GM12872 (cell line): Measurements from ENCODE around the gene ETV6.

Source experiments
- TF ChIP-seq, protein P1 (sequence below): IDR thresholded peaks from 3 replicates; pipeline ENCODE4 v1.5.1; 2011; ENCODE audit warnings: low read depth, mild to moderate bottlenecking, low read length, moderate library complexity; ENCODE audit not compliant: insufficient read depth

The ETV6 gene

DNA sequence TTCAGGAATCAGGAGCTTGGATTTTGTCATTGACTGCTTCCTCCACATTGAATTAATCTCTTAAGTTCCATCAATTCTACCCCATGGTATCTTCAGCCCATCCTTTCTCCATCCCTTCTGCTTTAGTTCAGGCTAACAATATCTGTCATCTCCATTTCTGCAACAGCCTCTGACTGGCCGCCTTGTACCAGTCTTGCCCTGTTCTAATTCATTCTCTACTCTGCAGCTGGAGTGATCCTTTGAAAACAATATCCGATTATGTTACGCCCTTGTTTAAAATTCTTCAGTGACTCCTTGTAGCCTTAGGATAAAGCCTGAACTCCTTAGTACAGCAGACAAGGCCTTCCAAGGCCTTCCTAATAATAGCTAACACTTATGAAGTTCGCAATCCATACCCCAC is 170.2 kb downstream of the ETV6 start:
- TF ChIP-seq, protein P1, sequence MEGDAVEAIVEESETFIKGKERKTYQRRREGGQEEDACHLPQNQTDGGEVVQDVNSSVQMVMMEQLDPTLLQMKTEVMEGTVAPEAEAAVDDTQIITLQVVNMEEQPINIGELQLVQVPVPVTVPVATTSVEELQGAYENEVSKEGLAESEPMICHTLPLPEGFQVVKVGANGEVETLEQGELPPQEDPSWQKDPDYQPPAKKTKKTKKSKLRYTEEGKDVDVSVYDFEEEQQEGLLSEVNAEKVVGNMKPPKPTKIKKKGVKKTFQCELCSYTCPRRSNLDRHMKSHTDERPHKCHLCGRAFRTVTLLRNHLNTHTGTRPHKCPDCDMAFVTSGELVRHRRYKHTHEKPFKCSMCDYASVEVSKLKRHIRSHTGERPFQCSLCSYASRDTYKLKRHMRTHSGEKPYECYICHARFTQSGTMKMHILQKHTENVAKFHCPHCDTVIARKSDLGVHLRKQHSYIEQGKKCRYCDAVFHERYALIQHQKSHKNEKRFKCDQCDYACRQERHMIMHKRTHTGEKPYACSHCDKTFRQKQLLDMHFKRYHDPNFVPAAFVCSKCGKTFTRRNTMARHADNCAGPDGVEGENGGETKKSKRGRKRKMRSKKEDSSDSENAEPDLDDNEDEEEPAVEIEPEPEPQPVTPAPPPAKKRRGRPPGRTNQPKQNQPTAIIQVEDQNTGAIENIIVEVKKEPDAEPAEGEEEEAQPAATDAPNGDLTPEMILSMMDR: no peak

DNA sequence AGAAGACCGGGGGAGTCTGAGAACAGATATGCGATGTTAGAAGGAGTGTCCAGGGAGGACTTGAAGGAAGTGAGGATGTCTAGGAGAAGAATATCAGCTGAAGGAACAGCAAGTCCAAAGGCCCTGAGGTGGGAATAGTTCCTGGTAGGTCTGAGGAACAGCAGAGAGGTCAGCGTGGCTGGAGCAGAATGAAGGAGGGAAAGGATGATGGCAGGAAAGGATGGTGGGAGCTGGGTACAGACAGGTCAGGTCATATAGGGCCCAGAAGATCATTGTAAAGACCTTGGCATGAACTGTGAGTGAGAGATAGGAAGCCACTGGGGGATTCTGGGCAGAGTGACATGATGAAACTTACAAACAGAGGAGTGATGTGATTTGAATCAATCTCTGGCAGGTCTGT is 171.0 kb downstream of the ETV6 start:
- TF ChIP-seq, protein P1: no peak

DNA sequence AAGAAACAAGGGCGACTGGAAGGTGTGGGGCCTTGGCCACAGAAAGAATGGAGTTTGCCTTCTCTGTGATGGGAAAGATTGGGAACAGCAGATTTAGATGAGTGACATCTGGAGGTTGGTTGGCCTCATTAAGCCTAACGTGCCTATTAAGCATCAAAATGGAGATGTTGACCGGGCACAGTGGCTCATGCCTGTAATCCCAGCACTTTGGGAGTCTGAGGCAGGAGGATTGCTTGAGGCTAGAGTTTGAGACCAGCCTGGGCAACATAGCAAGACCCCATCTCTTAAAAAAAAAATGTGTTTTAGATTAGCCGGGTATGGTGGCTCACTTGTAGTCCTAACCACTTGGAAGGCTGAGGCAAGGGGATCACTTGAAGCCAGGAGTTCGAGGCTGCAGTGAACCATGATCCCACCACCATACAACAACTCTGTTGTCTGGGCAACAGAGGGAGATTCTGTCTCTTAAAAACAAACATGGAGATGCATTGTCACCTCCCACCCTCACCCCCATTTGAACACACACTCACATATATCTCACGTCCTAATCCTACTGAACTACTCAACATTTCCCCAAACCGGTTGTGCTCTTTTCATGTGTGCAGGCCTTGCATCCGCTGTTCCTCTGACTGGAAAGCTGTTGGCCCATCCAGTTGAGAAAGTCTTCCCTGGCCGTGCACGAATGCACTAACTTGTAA is 172.1 kb downstream of the ETV6 start:
- TF ChIP-seq, protein P1: no peak

DNA sequence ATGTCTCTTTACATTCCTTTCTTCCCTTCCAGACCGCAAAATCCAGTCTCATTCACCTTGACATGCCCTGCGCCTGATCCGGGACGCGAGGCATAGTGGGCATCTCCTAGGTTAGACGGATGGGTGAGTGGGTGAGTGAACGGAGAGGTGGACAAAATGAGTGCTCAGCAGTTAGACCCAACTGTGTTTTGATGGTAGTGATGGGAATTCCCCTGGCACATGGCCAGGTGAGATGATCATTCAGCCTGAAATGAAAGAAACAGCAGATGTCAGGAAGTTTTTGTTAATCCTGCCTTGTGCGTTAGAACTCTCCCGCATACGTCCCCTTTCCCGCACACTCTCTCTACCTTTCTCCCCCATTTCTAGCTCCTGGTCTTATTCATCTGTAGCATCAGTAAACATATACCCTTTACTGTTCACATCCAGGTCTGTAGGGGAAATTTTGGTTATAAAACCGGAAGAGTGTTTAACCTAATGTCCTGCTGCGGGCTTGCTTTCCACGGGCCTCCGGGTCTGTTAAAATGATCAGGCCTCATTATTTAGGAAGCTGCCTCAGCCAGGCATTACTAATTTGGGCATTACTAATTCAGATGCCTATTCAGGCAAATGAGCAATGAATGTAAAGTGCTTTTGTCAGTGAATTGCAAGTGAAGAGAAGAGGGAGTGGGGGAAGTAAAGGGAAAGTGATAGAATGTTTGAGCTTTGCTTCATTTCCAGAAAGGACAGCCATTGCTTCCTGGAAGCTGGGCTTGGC is 172.8 kb downstream of the ETV6 start:
- TF ChIP-seq, protein P1: no peak

DNA sequence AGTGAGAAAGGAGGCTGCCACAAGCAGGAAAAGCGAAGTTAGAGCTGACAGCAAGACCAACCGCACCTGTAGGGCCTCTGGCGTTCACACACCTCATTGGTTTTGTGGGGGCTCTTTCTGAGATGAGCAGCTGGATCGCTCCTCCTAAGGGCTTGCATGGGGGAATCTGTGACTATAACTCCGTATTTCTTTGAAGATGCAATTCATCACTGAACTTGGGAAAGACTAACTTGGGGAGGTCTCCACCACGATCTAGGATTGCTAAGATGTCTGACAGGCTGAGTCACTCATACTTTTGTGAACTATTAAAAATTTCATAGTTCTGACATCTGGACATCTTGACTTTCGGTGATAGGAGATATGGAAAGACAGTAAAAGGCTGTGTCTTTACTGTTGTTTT is 173.6 kb downstream of the ETV6 start:
- TF ChIP-seq, protein P1: no peak

DNA sequence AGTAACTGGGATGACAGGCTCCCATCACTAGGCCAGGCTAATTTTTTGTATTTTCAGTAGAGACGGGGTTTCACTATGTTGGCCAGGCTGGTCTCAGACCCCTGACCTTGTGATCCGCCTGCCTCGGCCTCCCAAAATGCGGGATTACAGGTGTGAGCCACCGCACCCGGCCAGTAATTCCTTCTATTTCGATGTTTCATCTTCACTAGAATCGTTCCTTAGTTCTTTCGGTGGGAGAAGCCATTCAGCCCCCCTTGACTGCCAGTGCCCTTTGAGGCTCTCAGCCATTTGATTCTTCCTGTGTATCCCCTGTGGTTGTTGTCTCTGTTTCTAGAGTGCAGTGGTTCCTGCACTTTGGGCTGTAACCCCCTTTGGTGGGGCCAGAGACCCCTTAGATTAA is 174.1 kb downstream of the ETV6 start:
- TF ChIP-seq, protein P1: no peak

DNA sequence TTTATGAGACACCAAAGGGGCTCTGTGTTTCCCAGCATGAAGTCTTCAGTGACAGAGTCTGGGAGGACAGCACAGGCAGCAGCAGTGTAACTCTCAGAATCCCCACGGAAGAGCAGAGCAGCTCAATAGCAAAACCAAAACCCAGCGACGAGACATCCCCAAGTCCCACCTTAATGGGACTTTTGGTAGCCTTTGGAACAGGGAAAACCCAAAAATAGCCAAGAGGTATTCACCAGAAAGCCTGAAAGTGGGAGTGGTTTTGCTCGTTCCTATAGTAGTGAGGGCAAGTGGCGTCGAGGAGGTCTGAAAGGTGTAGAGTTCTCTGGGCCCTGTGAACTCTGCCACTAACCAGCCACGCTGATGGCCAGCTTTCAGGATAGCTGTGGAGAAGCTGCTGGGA is 174.6 kb downstream of the ETV6 start:
- TF ChIP-seq, protein P1: no peak
